Neural cell (in vitro differentiated cells): ENCODE measurements around the gene LCP2. TPM values are rescaled to one million over a fixed set of nuclear protein-coding genes. Genes with fewer than 3 reads are reported as not detected.

ENCODE experiments used
- H2AFZ ChIP-seq: fragments of 200-600, 300-800 bp; sonication (generic), shearing (Covaris generic); 2 replicates; pipeline ENCODE4 v1.6.0; 2014; ENCODE audit warnings: low read depth, mild to moderate bottlenecking, antibody characterized with exemption, low read length, moderate library complexity
- H3F3A ChIP-seq: fragments of 200-600 bp; shearing (Covaris generic); 2 replicates; pipeline ENCODE4 v1.6.1; 2016; ENCODE audit warnings: mild to moderate bottlenecking, moderate library complexity, mixed read lengths, antibody characterized with exemption, low read length; ENCODE audit not compliant: insufficient read depth, poor library complexity, severe bottlenecking
- H3K27ac ChIP-seq: fragments of 200-600, 300-800 bp; sonication (generic), shearing (Covaris generic); 2 replicates; pipeline ENCODE4 v1.5.1; 2014; ENCODE audit warnings: mild to moderate bottlenecking, low read length, moderate library complexity
- H3K27me3 ChIP-seq: fragments of 300-800, 200-600 bp; sonication (generic), shearing (Covaris generic); 2 replicates; pipeline ENCODE4 v1.6.0; 2014; ENCODE audit warnings: mild to moderate bottlenecking, low read depth, low read length, moderate library complexity; ENCODE audit not compliant: insufficient read depth
- H3K36me3 ChIP-seq: fragments of 300-800, 200-600 bp; sonication (generic), shearing (Covaris generic); 2 replicates; pipeline ENCODE4 v1.5.1; 2014; ENCODE audit warnings: mild to moderate bottlenecking, antibody characterized with exemption, low read length, moderate library complexity; ENCODE audit not compliant: insufficient read depth
- H3K4me2 ChIP-seq: fragments of 300-800, 200-600 bp; sonication (generic), shearing (Covaris generic); 2 replicates; pipeline ENCODE4 v1.6.0; 2014; ENCODE audit warnings: mild to moderate bottlenecking, low read length
- H3K4me3 ChIP-seq: fragments of 300-800, 200-600 bp; sonication (generic), shearing (Covaris generic); 2 replicates; pipeline ENCODE4 v1.5.1; 2014; ENCODE audit warnings: mild to moderate bottlenecking, low read length, moderate library complexity
- H3K79me2 ChIP-seq: fragments of 200-600 bp; shearing (Covaris generic); replicated peaks from 2 replicates; pipeline ENCODE4 v1.6.0; 2014; ENCODE audit warnings: mild to moderate bottlenecking, low read length, moderate library complexity; ENCODE audit not compliant: insufficient read depth
- H3K9ac ChIP-seq: fragments of 300-800, 200-600 bp; sonication (generic), shearing (Covaris generic); 2 replicates; pipeline ENCODE4 v1.6.1; 2016; ENCODE audit warnings: mild to moderate bottlenecking, low read length, mixed read lengths
- H3K9me2 ChIP-seq: fragments of 200-600 bp; shearing (Covaris generic); 2 replicates; pipeline ENCODE4 v1.6.1; 2016; ENCODE audit warnings: mild to moderate bottlenecking, low read length, mixed read lengths; ENCODE audit not compliant: insufficient read depth
- H3K9me3 ChIP-seq: fragments of 200-600, 300-800 bp; sonication (generic), shearing (Covaris generic); 2 replicates; pipeline ENCODE4 v1.6.1; 2016; ENCODE audit warnings: mild to moderate bottlenecking, mixed run types, low read length, moderate library complexity, mixed read lengths
- H4K20me1 ChIP-seq: fragments of 200-600 bp; shearing (Covaris generic); 2 replicates; pipeline ENCODE4 v1.6.1; 2016; ENCODE audit warnings: mild to moderate bottlenecking, mixed run types; ENCODE audit not compliant: insufficient read depth
- EZH2 ChIP-seq: fragments of 200-600, 300-800 bp; shearing (Covaris generic), sonication (generic); IDR thresholded peaks from 2 replicates; pipeline ENCODE4 v1.6.1; 2014; ENCODE audit warnings: antibody characterized with exemption, low read length, borderline replicate concordance, mild to moderate bottlenecking; ENCODE audit not compliant: insufficient read depth, poor library complexity, severe bottlenecking
- MXI1 ChIP-seq: fragments of 450-650 bp; conservative IDR thresholded peaks from 2 replicates; pipeline ENCODE4 v1.6.1; 2014; ENCODE audit warnings: antibody characterized with exemption, mild to moderate bottlenecking; ENCODE audit not compliant: poor library complexity, severe bottlenecking
- POLR2AphosphoS5 ChIP-seq: IDR thresholded peaks from 2 replicates; pipeline ENCODE4 v1.6.1; 2012
- RAD21 ChIP-seq: fragments of 450-650 bp; conservative IDR thresholded peaks from 2 replicates; pipeline ENCODE4 v1.6.1; 2014; ENCODE audit warnings: antibody characterized with exemption, mild to moderate bottlenecking, moderate library complexity
- TAF1 ChIP-seq: IDR thresholded peaks from 2 replicates; pipeline ENCODE4 v1.6.1; 2012; ENCODE audit warnings: low read depth
- polyA plus RNA-seq: library from polyadenylated mRNA; depleted of rRNA; stranded (reverse); fragments of >200 nt; gene quantifications from 2 replicates; pipeline ENCODE4 v1.2.3, GENCODE V29; 2014
- TF ChIP-seq, protein P1 (sequence below): fragments of 450-650 bp; IDR thresholded peaks from 2 replicates; pipeline ENCODE4 v1.5.1; 2014; ENCODE audit warnings: antibody characterized with exemption, mild to moderate bottlenecking, moderate library complexity; ENCODE audit not compliant: poor library complexity, severe bottlenecking
- TF ChIP-seq, protein P2 (sequence below): IDR thresholded peaks from 2 replicates; pipeline ENCODE4 v1.6.1; 2012; ENCODE audit warnings: borderline replicate concordance

The LCP2 gene
- polyA plus RNA-seq, 1 donor from 2014 or later, result not detected

DNA sequence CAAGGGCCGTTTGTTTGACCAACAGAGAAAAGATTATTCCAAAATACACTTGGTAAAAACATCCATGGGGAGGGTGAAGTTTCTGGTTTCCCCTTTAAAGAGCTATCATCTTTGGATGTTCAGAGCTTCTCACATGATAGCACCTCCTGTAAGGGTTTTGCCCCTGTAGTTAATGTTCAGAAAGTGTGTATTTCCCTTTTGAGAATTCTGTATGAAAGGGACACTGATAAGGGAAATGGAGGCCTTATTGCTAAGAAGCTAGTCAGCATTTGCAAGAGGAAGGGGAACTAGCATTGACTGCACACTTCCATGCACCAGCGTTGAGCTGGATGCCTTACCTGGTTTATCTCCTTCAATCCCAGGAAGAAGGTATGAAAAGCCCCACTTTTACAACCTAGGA lies 96.3 kb downstream of the LCP2 start:
- H3K4me3 ChIP-seq, result no peak overlapping the region
- H3K9me3 ChIP-seq, result no peaks in the 10 kb centered on the region
- H4K20me1 ChIP-seq, result no peaks in the 10 kb centered on the region
- no peak overlapping the region for H2AFZ ChIP-seq
- no peaks in the 10 kb centered on the region for H3K27me3 ChIP-seq
- TF ChIP-seq TAF1 (no peak), EZH2 (no peak)
- no peaks in the 10 kb centered on the region for H3K9me2 ChIP-seq
- no peaks in the 10 kb centered on the region for H3F3A ChIP-seq
- no peaks in the 10 kb centered on the region for H3K79me2 ChIP-seq
- no peak overlapping the region for H3K27ac ChIP-seq
- no peaks in the 10 kb centered on the region for H3K36me3 ChIP-seq
- H3K9ac ChIP-seq, result no peak overlapping the region
- no peak overlapping the region for H3K4me2 ChIP-seq

DNA sequence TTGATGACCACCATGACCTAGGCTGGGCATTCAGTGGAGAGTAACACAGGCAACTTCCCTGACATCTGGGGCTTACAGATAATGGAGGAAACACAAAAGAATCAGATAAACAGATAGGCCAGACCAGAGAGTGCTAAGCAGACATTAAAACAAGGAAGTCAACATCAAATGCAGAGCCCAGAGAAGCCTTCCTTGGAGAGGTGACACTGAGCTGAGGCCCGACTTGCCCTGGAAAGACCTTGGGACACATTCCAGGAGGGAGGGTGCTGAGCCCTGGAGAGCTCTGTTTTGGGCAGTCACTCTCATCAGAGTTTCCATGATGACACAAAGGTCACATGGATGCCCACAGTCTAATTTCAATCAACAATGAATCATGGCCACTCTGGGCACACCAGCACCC lies 96.7 kb downstream of the LCP2 start:
- no peak overlapping the region for H3K4me2 ChIP-seq
- no peaks in the 10 kb centered on the region for H3K27me3 ChIP-seq
- H2AFZ ChIP-seq, result no peak overlapping the region
- H3K79me2 ChIP-seq, result no peaks in the 10 kb centered on the region
- no peak overlapping the region for H3K4me3 ChIP-seq
- H3K9ac ChIP-seq, result no peak overlapping the region
- no peaks in the 10 kb centered on the region for H3F3A ChIP-seq
- H3K27ac ChIP-seq, result no peak overlapping the region
- H3K36me3 ChIP-seq, result no peaks in the 10 kb centered on the region
- no peak for TF ChIP-seq RAD21
- TF ChIP-seq TAF1, result no peak
- no peak for TF ChIP-seq MXI1
- no peak for TF ChIP-seq EZH2
- TF ChIP-seq, protein P1, sequence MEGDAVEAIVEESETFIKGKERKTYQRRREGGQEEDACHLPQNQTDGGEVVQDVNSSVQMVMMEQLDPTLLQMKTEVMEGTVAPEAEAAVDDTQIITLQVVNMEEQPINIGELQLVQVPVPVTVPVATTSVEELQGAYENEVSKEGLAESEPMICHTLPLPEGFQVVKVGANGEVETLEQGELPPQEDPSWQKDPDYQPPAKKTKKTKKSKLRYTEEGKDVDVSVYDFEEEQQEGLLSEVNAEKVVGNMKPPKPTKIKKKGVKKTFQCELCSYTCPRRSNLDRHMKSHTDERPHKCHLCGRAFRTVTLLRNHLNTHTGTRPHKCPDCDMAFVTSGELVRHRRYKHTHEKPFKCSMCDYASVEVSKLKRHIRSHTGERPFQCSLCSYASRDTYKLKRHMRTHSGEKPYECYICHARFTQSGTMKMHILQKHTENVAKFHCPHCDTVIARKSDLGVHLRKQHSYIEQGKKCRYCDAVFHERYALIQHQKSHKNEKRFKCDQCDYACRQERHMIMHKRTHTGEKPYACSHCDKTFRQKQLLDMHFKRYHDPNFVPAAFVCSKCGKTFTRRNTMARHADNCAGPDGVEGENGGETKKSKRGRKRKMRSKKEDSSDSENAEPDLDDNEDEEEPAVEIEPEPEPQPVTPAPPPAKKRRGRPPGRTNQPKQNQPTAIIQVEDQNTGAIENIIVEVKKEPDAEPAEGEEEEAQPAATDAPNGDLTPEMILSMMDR, result no peak
- no peak for TF ChIP-seq POLR2AphosphoS5
- TF ChIP-seq, protein P2, sequence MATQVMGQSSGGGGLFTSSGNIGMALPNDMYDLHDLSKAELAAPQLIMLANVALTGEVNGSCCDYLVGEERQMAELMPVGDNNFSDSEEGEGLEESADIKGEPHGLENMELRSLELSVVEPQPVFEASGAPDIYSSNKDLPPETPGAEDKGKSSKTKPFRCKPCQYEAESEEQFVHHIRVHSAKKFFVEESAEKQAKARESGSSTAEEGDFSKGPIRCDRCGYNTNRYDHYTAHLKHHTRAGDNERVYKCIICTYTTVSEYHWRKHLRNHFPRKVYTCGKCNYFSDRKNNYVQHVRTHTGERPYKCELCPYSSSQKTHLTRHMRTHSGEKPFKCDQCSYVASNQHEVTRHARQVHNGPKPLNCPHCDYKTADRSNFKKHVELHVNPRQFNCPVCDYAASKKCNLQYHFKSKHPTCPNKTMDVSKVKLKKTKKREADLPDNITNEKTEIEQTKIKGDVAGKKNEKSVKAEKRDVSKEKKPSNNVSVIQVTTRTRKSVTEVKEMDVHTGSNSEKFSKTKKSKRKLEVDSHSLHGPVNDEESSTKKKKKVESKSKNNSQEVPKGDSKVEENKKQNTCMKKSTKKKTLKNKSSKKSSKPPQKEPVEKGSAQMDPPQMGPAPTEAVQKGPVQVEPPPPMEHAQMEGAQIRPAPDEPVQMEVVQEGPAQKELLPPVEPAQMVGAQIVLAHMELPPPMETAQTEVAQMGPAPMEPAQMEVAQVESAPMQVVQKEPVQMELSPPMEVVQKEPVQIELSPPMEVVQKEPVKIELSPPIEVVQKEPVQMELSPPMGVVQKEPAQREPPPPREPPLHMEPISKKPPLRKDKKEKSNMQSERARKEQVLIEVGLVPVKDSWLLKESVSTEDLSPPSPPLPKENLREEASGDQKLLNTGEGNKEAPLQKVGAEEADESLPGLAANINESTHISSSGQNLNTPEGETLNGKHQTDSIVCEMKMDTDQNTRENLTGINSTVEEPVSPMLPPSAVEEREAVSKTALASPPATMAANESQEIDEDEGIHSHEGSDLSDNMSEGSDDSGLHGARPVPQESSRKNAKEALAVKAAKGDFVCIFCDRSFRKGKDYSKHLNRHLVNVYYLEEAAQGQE, result no peak
- H3K9me3 ChIP-seq, result no peaks in the 10 kb centered on the region
- H3K9me2 ChIP-seq, result no peaks in the 10 kb centered on the region
- no peaks in the 10 kb centered on the region for H4K20me1 ChIP-seq

Other genes with a start within 250 kb of the LCP2 start
- gene FOXI1, start 191.9 kb downstream of the LCP2 start, polyA plus RNA-seq, result not detected in 2 replicates
- gene C5orf58, start 64.8 kb downstream of the LCP2 start, polyA plus RNA-seq, result not detected in 2 replicates
- gene KCNMB1, start 91.6 kb upstream of the LCP2 start, polyA plus RNA-seq, result not detected in 2 replicates
- gene KCNIP1, start 206.2 kb upstream of the LCP2 start, polyA plus RNA-seq, result 13.5 and 13.8 TPM in 2 replicates